ENCODE data around the gene SHF.

SHF gene

GRCh38 chr15:45122719-45123118 is 65.0 kb downstream of the SHF start:
- Histone ChIP-seq H3K4me3 (ENCODE audit: low read depth, low read length) (no peak overlapping the region), H3K9me3 (ENCODE audit: control insufficient read depth, insufficient read depth, low read depth, low read length) (no peaks in the 10 kb centered on the region), H3K27ac (ENCODE audit: extremely low read depth, low read depth, low read length) (no peak overlapping the region), H3K4me1 (ENCODE audit: control insufficient read depth, insufficient read depth, low read length) (no peaks in the 10 kb centered on the region), H3K36me3 (ENCODE audit: control insufficient read depth in 2 of 2, insufficient read depth in 1 of 2, low read length in 2 of 2) (no peaks in the 10 kb centered on the region)
- POLR2A ChIA-PET, result no interaction called here
- CTCF ChIA-PET, result no interaction called here
- no peak for TF ChIP-seq ZNF169 (tag by site-specific recombination; IDR thresholded peaks at IDR 0.05)

GRCh38 chr15:45121706-45122417 is 65.9 kb downstream of the SHF start:
- POLR2A ChIA-PET, result no interaction called here
- H3K9me3 ChIP-seq (ENCODE audit: control insufficient read depth, insufficient read depth, low read depth, low read length), result no peaks in the 10 kb centered on the region
- H3K4me1 ChIP-seq (ENCODE audit: control insufficient read depth, insufficient read depth, low read length), result no peaks in the 10 kb centered on the region
- no peak overlapping the region for H3K4me3 ChIP-seq (ENCODE audit: low read depth, low read length)
- CTCF ChIA-PET, result interaction anchor here (0.6 to 2.1 kb wide), 4 partner anchors 41 to 336 kb away, joined by 3 to 9 read pairs (median 4); no protein-coding TSS in a partner anchor
- no peak overlapping the region for H3K27ac ChIP-seq (ENCODE audit: extremely low read depth, low read depth, low read length)
- no peak for TF ChIP-seq KLF1 (tag by site-specific recombination; IDR thresholded peaks at IDR 0.05)
- no peak for TF ChIP-seq ZNF555 (tag by site-specific recombination; conservative IDR thresholded peaks at IDR 0.05)
- TF ChIP-seq ZNF76 (tag by site-specific recombination; IDR thresholded peaks at IDR 0.05; ENCODE audit: borderline replicate concordance, low read depth), result no peak
- no peak for TF ChIP-seq ZNF670 (tag by site-specific recombination; IDR thresholded peaks at IDR 0.05; ENCODE audit: low read depth)
- TF ChIP-seq ZIC2 (tag by site-specific recombination; IDR thresholded peaks at IDR 0.05), result no peak
- no peak for TF ChIP-seq GLIS1 (tag by site-specific recombination; IDR thresholded peaks at IDR 0.05)
- no peak for TF ChIP-seq ZBTB8A (tag by site-specific recombination; IDR thresholded peaks at IDR 0.05)
- TF ChIP-seq ZXDB (tag by site-specific recombination; IDR thresholded peaks at IDR 0.05), result no peak
- no peak for TF ChIP-seq RBAK (tag by site-specific recombination; IDR thresholded peaks at IDR 0.05)
- no peak for TF ChIP-seq ZNF558 (tag by site-specific recombination; IDR thresholded peaks at IDR 0.05)
- TF ChIP-seq ZNF148 (tag by site-specific recombination; IDR thresholded peaks at IDR 0.05; ENCODE audit: borderline replicate concordance), result no peak
- no peak for TF ChIP-seq ZNF274 (IDR thresholded peaks at IDR 0.05; ENCODE audit: low read length)
- TF ChIP-seq ZNF274 (tag by site-specific recombination; IDR thresholded peaks at IDR 0.05; ENCODE audit: borderline replicate concordance), result no peak
- TF ChIP-seq ZNF785 (tag by site-specific recombination; IDR thresholded peaks at IDR 0.05), result no peak
- TF ChIP-seq ZNF140 (tag by site-specific recombination; IDR thresholded peaks at IDR 0.05), result no peak
- no peak for TF ChIP-seq ZBTB44 (tag by site-specific recombination; IDR thresholded peaks at IDR 0.05)
- H3K36me3 ChIP-seq (ENCODE audit: control insufficient read depth in 2 of 2, insufficient read depth in 1 of 2, low read length in 2 of 2), result no peaks in the 10 kb centered on the region

GRCh38 chr15:45121020-45121419 is 66.7 kb downstream of the SHF start:
- TF ChIP-seq MEIS1 (CRISPR knock-in tag; IDR thresholded peaks at IDR 0.05; ENCODE audit: borderline replicate concordance), result no peak
- no peak for TF ChIP-seq ZBTB1 (tag by site-specific recombination; IDR thresholded peaks at IDR 0.05)
- no peak for TF ChIP-seq KLF8 (tag by site-specific recombination; IDR thresholded peaks at IDR 0.05)
- TF ChIP-seq ZNF426 (tag by site-specific recombination; IDR thresholded peaks at IDR 0.05), result no peak
- TF ChIP-seq REPIN1 (tag by site-specific recombination; IDR thresholded peaks at IDR 0.05; ENCODE audit: low read depth), result no peak
- Histone ChIP-seq H3K27ac (ENCODE audit: extremely low read depth, low read depth, low read length) (no peak overlapping the region), H3K36me3 (ENCODE audit: control insufficient read depth in 2 of 2, insufficient read depth in 1 of 2, low read length in 2 of 2) (no peaks in the 10 kb centered on the region), H3K9me3 (ENCODE audit: control insufficient read depth, insufficient read depth, low read depth, low read length) (no peaks in the 10 kb centered on the region), H3K4me1 (ENCODE audit: control insufficient read depth, insufficient read depth, low read length) (no peaks in the 10 kb centered on the region), H3K4me3 (ENCODE audit: low read depth, low read length) (no peak overlapping the region)
- ChIA-PET POLR2A (no interaction called here), CTCF (interaction anchor here (2.1 kb wide), 1 partner anchor 42 kb away, joined by 9 read pairs; no protein-coding TSS in a partner anchor)
